ENCODE measurements around the gene ASMT.
"Not testable (repeated sequence)": the region's sequence is repeated elsewhere in the genome, so short reads cannot be mapped to it uniquely, and the experiment has no call there.

Gene ASMT

DNA sequence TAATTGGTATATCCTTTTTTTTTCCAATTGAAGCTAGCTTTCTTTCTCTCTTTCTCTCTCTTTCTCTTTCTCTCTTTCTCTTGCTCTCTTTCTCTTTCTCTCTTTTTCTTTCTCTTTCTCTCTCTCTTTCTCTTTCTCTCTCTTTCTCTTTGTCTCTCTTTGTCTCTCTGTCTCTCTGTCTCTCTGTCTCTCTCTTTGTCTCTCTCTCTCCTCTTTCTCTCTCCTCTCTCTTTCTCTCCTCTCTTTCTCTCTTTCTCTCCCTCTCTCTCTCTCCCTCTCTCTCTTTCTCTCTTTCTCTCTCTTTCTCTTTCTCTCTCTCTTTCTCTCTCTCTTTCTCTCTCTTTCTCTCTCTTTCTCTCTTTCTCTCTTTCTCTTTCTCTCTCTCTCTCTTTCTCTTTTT is 66.6 kb downstream of the ASMT start:
- H3K9me3 ChIP-seq (ENCODE audit: control insufficient read depth, low read length), result no peaks in the 10 kb centered on the region
- H3K36me3 ChIP-seq (ENCODE audit: control insufficient read depth, insufficient read depth, low read length), result no peaks in the 10 kb centered on the region
- no peak overlapping the region for H3K4me3 ChIP-seq (ENCODE audit: extremely low read depth, insufficient read depth, low read length, poor library complexity, severe bottlenecking)
- no peak overlapping the region for H3K27ac ChIP-seq (ENCODE audit: low read depth, low read length, severe bottlenecking)
- no peaks in the 10 kb centered on the region for H3K4me1 ChIP-seq (ENCODE audit: control insufficient read depth, insufficient read depth, low read length, poor library complexity, severe bottlenecking)

DNA sequence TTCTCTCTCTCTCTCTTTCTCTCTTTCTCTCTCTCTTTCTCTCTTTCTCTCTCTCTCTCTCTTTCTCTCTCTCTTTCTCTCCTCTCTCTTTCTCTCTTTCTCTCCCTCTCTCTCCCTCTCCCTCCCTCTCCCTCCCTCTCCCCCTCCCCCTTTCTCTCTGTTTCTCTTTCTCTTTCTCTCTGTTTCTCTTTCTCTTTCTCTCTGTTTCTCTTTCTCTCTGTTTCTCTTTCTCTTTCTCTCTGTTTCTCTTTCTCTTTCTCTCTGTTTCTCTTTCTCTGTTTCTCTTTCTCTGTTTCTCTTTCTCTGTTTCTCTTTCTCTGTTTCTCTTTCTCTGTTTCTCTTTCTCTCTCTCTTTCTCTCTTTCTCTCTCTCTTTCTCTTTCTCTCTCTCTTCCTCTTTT is 67.0 kb downstream of the ASMT start:
- H3K4me3 ChIP-seq (ENCODE audit: extremely low read depth, insufficient read depth, low read length, poor library complexity, severe bottlenecking), result not testable (repeated sequence)

GRCh38 chrX:1682501-1682900 is 67.6 kb downstream of the ASMT start:
- not testable (repeated sequence) for H3K27ac ChIP-seq (ENCODE audit: low read depth, low read length, severe bottlenecking); H3K4me1 ChIP-seq (ENCODE audit: control insufficient read depth, insufficient read depth, low read length, poor library complexity, severe bottlenecking); H3K36me3 ChIP-seq (ENCODE audit: control insufficient read depth, insufficient read depth, low read length); H3K4me3 ChIP-seq (ENCODE audit: extremely low read depth, insufficient read depth, low read length, poor library complexity, severe bottlenecking); H3K9me3 ChIP-seq (ENCODE audit: control insufficient read depth, low read length)
- WGBS, 2 experiments (ENCODE audit: insufficient coverage in 2 of 2), result 80% methylated on average over 1 of the region's 4 CpGs; no CpG with 5 or more reads in 1 of the 2 experiments

More for the DNA sequence above, 67.0 kb downstream of the ASMT start:
- H3K36me3 ChIP-seq (ENCODE audit: control insufficient read depth, insufficient read depth, low read length); H3K4me1 ChIP-seq (ENCODE audit: control insufficient read depth, insufficient read depth, low read length, poor library complexity, severe bottlenecking); H3K27ac ChIP-seq (ENCODE audit: low read depth, low read length, severe bottlenecking); H3K9me3 ChIP-seq (ENCODE audit: control insufficient read depth, low read length): not testable (repeated sequence)

DNA sequence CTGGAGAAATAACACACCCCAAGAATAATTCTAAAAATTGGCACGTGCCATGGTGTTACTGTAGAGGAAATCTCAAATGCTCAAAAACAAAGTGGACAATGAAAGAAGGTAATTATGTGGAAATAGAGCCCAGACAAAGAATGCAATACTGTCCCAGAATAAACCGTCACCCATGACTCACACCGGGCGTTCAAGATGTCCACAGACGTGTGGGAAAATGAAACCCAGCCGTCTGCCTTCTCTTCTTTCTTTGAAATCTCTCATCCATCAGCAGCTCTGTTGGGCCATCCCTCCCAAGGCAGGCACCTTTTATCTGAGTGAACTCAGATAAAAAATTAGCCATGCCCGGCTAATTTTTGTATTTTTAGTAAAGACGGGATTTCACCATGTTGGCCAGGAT is 70.0 kb downstream of the ASMT start:
- H3K4me1 ChIP-seq (ENCODE audit: control insufficient read depth, insufficient read depth, low read length, poor library complexity, severe bottlenecking); H3K4me3 ChIP-seq (ENCODE audit: extremely low read depth, insufficient read depth, low read length, poor library complexity, severe bottlenecking); H3K36me3 ChIP-seq (ENCODE audit: control insufficient read depth, insufficient read depth, low read length); H3K9me3 ChIP-seq (ENCODE audit: control insufficient read depth, low read length); H3K27ac ChIP-seq (ENCODE audit: low read depth, low read length, severe bottlenecking): not testable (repeated sequence)
- WGBS, 2 experiments (ENCODE audit: insufficient coverage in 2 of 2), result 86 to 100% methylated on average over 2 of the region's 8 CpGs

DNA sequence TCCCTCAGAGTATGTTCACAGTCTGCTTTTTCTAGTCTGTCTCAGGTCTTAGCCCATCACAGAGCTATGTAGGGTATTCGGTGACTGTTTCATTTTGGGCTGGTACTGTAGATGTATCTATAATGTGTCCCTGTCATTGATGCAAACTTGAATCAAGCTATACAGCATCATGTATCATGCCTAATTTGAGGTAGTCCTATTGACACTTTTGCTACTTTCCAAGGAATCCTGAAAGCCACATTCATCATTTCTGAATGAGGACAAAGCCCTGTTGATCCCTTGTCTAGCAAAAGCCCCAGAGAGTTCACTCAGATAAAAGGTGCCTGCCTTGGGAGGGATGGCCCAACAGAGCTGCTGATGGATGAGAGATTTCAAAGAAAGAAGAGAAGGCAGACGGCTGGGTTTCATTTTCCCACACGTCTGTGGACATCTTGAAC is 70.6 kb downstream of the ASMT start:
- not testable (repeated sequence) for H3K4me3 ChIP-seq (ENCODE audit: extremely low read depth, insufficient read depth, low read length, poor library complexity, severe bottlenecking); H3K27ac ChIP-seq (ENCODE audit: low read depth, low read length, severe bottlenecking); H3K9me3 ChIP-seq (ENCODE audit: control insufficient read depth, low read length); H3K4me1 ChIP-seq (ENCODE audit: control insufficient read depth, insufficient read depth, low read length, poor library complexity, severe bottlenecking); H3K36me3 ChIP-seq (ENCODE audit: control insufficient read depth, insufficient read depth, low read length)
- WGBS, 2 experiments (ENCODE audit: insufficient coverage in 2 of 2), result 83% methylated on average over 1 of the region's 3 CpGs; no CpG with 5 or more reads in 1 of the 2 experiments

GRCh38 chrX:1686642-1687041 is 71.8 kb downstream of the ASMT start:
- Histone ChIP-seq H3K4me3 (ENCODE audit: extremely low read depth, insufficient read depth, low read length, poor library complexity, severe bottlenecking) (no peak overlapping the region), H3K27ac (ENCODE audit: low read depth, low read length, severe bottlenecking) (no peak overlapping the region), H3K36me3 (ENCODE audit: control insufficient read depth, insufficient read depth, low read length) (no peaks in the 10 kb centered on the region), H3K4me1 (ENCODE audit: control insufficient read depth, insufficient read depth, low read length, poor library complexity, severe bottlenecking) (no peaks in the 10 kb centered on the region), H3K9me3 (ENCODE audit: control insufficient read depth, low read length) (no peaks in the 10 kb centered on the region)
- no CpG with 5 or more reads among the region's 2 CpGs for WGBS, 2 experiments (ENCODE audit: insufficient coverage in 2 of 2)
